Dedifferentiated amniotic fluid mesenchymal stem cell (primary cell): ENCODE data around the gene LTBP1.

Source experiments
- DNase-seq: peaks from one replicate; pipeline ENCODE4 v3.0.0-alpha.2; 2016; ENCODE audit errors: extremely low spot score

Gene LTBP1

DNA sequence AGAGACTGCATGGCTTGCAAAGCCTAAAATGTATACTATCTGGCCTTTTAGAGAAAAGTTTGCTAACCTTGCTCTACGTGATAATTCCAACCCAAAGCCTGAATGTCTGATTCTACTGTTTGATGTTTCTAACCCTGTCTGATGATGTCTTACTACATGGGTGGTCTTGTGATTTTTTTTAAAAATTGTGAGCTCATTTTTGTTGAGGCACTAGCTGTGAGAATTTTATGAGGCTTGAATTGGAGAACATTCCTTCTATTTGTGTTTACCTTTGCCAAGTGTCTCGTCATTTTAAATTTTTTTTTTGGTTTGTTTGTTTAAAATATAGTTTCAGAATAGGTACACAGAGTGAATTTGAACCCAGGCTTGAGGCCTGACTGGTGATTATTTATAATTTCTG lies 15.2 kb upstream of the LTBP1 start:
- DNase-seq: no peak

GRCh38 chr2:32931945-32932709 lies 14.6 kb upstream of the LTBP1 start:
- no peak for DNase-seq

GRCh38 chr2:32932825-32933755 lies 13.7 kb upstream of the LTBP1 start:
- DNase-seq: no peak

DNA sequence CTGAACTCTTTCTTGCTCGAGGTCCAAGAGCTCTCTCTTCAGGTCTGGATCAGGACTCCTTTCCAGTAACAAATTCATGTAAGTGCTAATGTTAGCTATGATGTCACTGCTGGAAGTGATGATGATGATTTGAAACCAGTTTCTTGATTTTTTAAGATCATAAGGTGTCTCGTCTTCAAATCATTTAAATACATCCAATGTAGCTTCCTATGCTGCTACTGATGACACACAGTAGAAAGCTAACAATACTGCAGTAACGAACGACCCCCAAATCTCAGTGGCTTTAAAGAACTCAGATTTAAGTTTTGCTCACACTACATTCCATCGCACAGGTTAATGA lies 13.0 kb upstream of the LTBP1 start:
- DNase-seq: no peak

DNA sequence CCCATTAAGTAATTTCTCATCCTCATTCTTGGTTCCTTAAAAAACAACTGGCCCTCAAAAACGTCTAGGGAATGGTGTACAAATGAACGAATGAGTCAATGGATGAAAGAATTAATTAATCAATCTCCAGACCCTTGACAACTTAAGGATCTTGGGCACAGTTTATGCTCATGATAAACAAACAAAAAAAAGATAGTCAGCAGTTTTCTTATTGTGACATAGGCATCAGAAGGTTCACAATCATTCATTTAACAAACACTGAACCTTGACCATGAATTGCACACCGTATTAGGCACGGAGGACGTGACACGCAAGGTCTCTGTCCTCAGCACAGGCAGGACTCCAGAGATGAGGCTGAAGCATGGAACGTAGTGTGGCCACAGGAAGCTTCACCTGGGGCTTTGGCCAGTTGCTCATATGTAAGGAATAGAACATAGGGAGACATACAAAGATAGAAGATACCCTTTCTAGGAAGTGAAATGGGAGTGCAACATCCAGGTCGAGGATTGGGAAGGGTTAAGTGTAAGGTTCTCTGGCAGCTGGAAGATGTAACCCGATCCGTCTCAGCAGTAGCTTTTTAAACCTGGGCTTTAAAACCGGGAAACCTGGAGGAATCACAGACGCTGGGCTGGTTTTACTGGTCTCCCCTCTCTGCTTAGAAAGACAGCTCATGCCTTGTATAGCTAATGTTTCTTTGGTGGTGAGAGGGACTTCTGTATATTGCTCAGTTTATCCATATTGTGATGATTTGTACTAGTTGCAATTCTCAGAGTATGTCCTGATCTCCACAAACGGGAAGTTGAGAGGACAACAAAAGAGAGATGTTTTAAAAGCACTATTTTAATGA lies 8.9 kb upstream of the LTBP1 start:
- DNase-seq: no peak

DNA sequence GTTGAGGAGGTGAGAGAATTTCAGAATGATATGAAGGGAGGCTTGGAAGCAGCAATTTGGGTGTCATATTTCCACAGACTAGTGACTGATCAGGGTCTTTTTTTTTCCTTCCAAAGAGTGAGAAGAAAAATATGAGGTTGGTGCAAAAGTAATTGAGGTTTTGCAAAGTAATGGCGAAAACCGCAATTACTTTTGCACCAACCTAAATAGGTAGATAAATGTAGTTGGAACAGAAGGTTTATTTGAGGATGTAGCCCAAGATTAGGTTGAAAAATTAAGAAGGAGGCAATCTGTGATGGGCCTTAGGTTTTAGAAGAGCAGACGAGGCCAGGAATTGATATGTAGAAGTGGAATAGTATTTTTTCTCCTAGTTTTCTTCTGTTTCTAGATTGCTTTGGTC lies 7.8 kb upstream of the LTBP1 start:
- DNase-seq: no peak

- no peak for DNase-seq
Measured at GRCh38 chr2:32940316-32940997, 6.3 kb upstream of the LTBP1 start.

GRCh38 chr2:32941944-32942690 lies 4.6 kb upstream of the LTBP1 start:
- no peak for DNase-seq

DNA sequence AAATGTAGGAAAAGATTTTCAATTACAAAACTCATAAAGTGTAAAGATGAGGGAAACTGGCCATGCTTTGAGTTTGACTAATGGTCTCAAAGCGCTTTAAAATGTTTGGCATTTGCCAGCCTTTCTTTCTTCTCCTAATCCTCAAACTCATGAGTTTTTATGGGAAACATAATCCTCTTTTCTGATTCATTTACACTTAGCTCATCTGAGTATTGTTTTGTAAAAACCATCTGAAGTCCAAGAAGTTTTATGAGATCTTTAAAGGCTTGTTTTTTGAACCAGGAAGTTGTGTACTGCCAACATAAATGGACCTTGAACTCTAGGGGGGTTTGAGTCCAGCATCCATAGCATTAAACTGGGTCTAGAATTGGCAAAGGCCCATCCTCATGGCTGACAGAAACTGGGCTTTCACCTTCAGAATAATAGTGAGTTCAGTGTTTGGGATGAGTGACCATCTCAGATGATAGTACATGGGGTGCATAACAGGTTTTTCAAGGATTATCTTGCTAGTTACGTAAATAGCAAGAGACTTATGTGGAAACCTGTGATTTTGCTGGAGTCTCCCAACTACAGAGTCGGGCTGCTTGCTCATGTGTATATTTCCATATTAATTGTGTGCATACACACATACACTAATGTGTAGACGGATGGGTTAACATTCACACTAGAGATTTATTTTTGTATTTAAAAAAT lies 3.8 kb upstream of the LTBP1 start:
- no peak for DNase-seq

GRCh38 chr2:32945286-32945685 lies 1.5 kb upstream of the LTBP1 start:
- no peak for DNase-seq

DNA sequence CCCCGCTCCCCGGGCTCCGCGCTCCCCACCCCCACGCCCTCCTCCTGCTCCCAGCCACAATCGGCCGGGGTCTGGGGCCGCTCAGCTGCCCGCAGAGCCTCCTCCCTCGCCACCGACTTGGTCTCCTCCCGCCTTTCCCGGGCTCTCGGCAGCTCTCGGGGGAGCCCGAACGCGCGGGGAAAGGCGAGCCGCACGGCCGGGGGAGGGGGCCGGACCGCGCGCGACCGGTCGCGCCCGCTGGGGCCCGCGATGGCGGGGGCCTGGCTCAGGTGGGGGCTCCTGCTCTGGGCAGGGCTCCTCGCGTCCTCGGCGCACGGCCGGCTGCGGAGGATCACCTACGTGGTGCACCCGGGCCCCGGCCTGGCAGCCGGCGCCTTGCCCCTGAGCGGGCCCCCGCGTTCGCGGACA lies 327 bp downstream of the LTBP1 start:
- no peak for DNase-seq

GRCh38 chr2:32947484-32948143 lies 861 bp downstream of the LTBP1 start:
- DNase-seq: peak; percentile 56

DNA sequence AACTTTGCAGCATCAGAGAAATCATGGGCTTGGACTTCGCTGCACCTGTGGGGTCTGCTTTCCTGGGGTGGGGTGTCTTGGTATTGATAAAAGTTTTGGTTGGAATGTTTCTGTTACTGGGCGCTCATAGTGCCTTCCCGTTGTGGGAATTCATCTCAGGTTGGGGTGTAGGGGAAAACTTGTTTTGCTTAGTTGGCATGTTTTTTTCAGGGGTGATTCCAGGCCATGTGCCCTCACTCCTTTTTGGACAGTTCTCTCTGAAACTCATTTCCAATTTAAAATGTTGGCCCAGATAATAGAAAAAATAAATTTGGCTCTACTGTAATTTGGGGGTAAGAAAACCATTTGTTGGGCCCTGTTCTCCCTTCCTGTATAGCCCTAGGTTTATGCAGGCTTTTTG lies 1.5 kb downstream of the LTBP1 start:
- DNase-seq: no peak

- no peak for DNase-seq
Measured at GRCh38 chr2:32949260-32949659, 2.5 kb downstream of the LTBP1 start.

DNA sequence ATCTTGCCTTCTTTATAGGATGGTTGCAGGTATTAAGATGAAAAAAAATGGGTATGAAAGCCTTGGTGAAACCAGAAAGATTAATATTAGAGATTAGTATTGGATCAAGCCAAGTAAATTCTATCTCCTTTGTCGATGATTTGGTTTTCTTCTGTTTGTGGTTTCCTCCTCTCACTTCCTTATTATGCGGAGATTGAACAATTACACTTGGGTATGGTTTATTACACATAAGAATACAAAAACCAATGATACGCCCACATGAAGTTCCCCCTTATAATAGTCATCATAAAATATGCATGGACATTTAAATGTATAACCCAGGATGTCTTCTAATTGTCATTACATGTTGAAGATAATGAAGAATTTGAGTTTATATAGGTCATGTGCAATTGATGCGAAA lies 4.9 kb downstream of the LTBP1 start:
- no peak for DNase-seq

DNA sequence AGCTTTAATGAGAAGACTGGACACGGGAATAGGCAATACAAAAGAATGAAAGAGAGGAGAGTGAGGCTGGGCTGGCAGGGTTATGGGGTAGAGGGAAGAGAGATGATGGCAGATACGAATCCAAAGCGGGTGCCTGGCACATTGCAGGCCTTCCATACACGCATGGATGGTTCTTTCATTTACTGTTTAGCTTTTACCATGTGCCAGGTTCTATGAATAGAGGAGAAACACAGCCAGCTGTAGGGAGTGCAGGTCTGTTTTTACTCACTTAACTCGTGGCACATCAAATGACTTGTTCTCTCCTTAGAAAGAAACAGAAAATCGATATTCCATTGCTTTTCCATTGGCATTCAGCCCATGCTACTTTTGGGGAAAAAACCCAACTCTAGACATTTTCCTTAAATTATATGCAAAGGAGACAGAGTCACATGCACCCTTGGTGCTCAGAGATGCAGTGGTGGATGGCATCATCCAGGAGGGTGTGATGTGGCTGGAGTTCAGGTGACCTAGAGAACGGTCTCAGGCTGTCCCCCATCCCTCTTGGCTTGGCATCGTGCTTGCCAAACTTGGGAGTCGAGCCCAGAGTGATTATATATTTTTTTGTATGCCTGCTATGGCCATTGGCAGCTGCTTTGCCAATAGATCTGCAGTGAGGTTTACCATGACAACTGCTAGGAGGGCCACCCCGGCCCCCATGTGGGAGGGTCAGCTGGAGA lies 6.2 kb downstream of the LTBP1 start:
- no peak for DNase-seq

GRCh38 chr2:32954206-32954605 lies 7.5 kb downstream of the LTBP1 start:
- no peak for DNase-seq

- DNase-seq: peak; percentile 36
Measured at GRCh38 chr2:32958821-32959220, 12.1 kb downstream of the LTBP1 start.

GRCh38 chr2:32960238-32960637 lies 13.5 kb downstream of the LTBP1 start:
- no peak for DNase-seq
